Lung (tissue), 12 donors: ENCODE measurements around the gene SLC41A1. TPM values are rescaled to one million over a fixed set of nuclear protein-coding genes. Genes with fewer than 3 reads are reported as not detected.

Experiments used
- ATAC-seq: fragments of 200-7000 bp; cut with Tn5 transposase; one replicate; pipeline ENCODE4 v1.9.1; 2020; ENCODE audit warnings: moderate number of reproducible peaks; ENCODE audit not compliant: insufficient read depth, low FRiP score
- DNase-seq, 3 donors: peaks; one replicate each; pipeline ENCODE4 v3.0.0-alpha.2; 2013 to 2017
- H3K27ac ChIP-seq, 2 donors: one replicate each; pipeline ENCODE4 v1.5.1; 2013; ENCODE audit warnings: mild to moderate bottlenecking in 2 of 2, moderate library complexity in 2 of 2, control low read depth in 1 of 2, inconsistent platforms in 1 of 2, low read depth in 1 of 2, low read length in 1 of 2
- H3K27me3 ChIP-seq, 3 donors: one replicate each; pipeline ENCODE4 v1.5.1; 2013; ENCODE audit warnings: low read length in 2 of 3; ENCODE audit not compliant: control insufficient read depth in 3 of 3, insufficient read depth in 3 of 3
- H3K36me3 ChIP-seq, 4 donors: one replicate each; pipeline ENCODE4 v1.5.1; 2013; ENCODE audit warnings: low read length in 4 of 4, mild to moderate bottlenecking in 1 of 4, moderate library complexity in 1 of 4; ENCODE audit not compliant: control insufficient read depth in 4 of 4, insufficient read depth in 4 of 4
- H3K4me1 ChIP-seq, 5 donors: one replicate each; pipeline ENCODE4 v1.5.1; 2013; ENCODE audit warnings: low read length in 5 of 5, mild to moderate bottlenecking in 2 of 5, moderate library complexity in 1 of 5; ENCODE audit not compliant: control insufficient read depth in 5 of 5, insufficient read depth in 5 of 5
- H3K4me3 ChIP-seq: one replicate; pipeline ENCODE4 v1.5.1; 2013; ENCODE audit warnings: mild to moderate bottlenecking, control low read depth, moderate library complexity
- H3K9ac ChIP-seq, 2 donors: one replicate each; pipeline ENCODE4 v1.5.1; 2013; ENCODE audit warnings: low read length in 2 of 2, control low read depth in 1 of 2; ENCODE audit not compliant: insufficient read depth in 1 of 2
- H3K9me3 ChIP-seq, 4 donors: one replicate each; pipeline ENCODE4 v1.5.1; 2013; ENCODE audit warnings: low read length in 3 of 4, mild to moderate bottlenecking in 1 of 4, moderate library complexity in 1 of 4; ENCODE audit not compliant: control insufficient read depth in 4 of 4, insufficient read depth in 3 of 4
- CTCF ChIP-seq: IDR thresholded peaks from 2 replicates; pipeline ENCODE4 v1.5.1; 2012; ENCODE audit warnings: mild to moderate bottlenecking; ENCODE audit errors: control extremely low read depth, extremely low read depth
- WGBS, 2 donors: extraction: QIAGEN DNeasy Blood & Tissue Kit; methylation state at CpG; one replicate each; pipeline ENCODE4 v1.1.7; 2013; 5-methylcytosine and 5-hydroxymethylcytosine counted together
- polyA plus RNA-seq, 2 donors: library from polyadenylated mRNA; stranded (reverse); fragments of 200-250 nt; gene quantifications; one replicate each; pipeline ENCODE4 v1.2.1, GENCODE V29; 2013
- total RNA-seq, 2 donors: library from RNA; depleted of rRNA in 1 of 2; stranded (reverse); fragments of >200 nt in 1 of 2; gene quantifications; one replicate each; pipeline ENCODE4 v1.2.1, GENCODE V29; 2014 to 2021
- donor health status: control.
- donor health status: control.
- donor health status: Bipolar disorder and iron deficiency.
- donor health status: healthy.
- donor health status: DM: yes; HTN: yes; CAD: no.

SLC41A1 gene
- total and polyA plus RNA-seq, 4 donors, result 11.8 to 26.9 (median 22.4) TPM

GRCh38 chr1:205748403-205749233 lies 64.4 kb downstream of the SLC41A1 start:
- peak overlapping the region; percentile 85 to 93 for H3K9ac ChIP-seq
- peak overlapping the region; percentile 59 for H3K4me3 ChIP-seq
- no peaks in the 10 kb centered on the region for H3K27me3 ChIP-seq
- H3K9me3 ChIP-seq, result no peaks in the 10 kb centered on the region
- DNase-seq, result peak; percentile 64 to 93 (median 92)
- H3K36me3 ChIP-seq, result peaks cover 0 to 4% (median 2%) of the 10 kb centered on the region in 4 donors
- peaks cover 3 to 35% (median 15%) of the 10 kb centered on the region in 5 donors for H3K4me1 ChIP-seq
- WGBS, 2 donors, result 1% methylated on average over 25 of the region's 25 CpGs
- peak overlapping the region; percentile 94 to 100 for H3K27ac ChIP-seq
- ATAC-seq, result peak; percentile 15
- no peak for TF ChIP-seq CTCF

- DNase-seq (peak in 2 of 3 donors; percentile 33 to 44), ATAC-seq (no peak)
- H3K27me3 ChIP-seq, result no peaks in the 10 kb centered on the region
- no peak overlapping the region for H3K4me3 ChIP-seq
- WGBS, 2 donors, result 62 to 78% methylated on average over 5 of the region's 5 CpGs
- no peaks in the 10 kb centered on the region for H3K9me3 ChIP-seq
- TF ChIP-seq CTCF, result no peak
- H3K36me3 ChIP-seq, result peaks cover 0 to 6% (median 2%) of the 10 kb centered on the region in 4 donors
- peaks cover 3 to 36% (median 18%) of the 10 kb centered on the region in 5 donors for H3K4me1 ChIP-seq
- H3K27ac ChIP-seq, result peak overlapping the region; percentile 40
- peak overlapping the region in 1 of 2 donors; percentile 1 for H3K9ac ChIP-seq
Measured at GRCh38 chr1:205746757-205747412, 66.1 kb downstream of the SLC41A1 start.

GRCh38 chr1:205744403-205744802 lies 68.6 kb downstream of the SLC41A1 start:
- Histone ChIP-seq H3K4me1 (peaks cover 5 to 40% (median 22%) of the 10 kb centered on the region in 5 donors), H3K9me3 (no peaks in the 10 kb centered on the region), H3K27ac (no peak overlapping the region), H3K27me3 (no peaks in the 10 kb centered on the region), H3K36me3 (peaks cover 2 to 8% (median 6%) of the 10 kb centered on the region in 4 donors), H3K4me3 (no peak overlapping the region), H3K9ac (no peak overlapping the region)
- 99% methylated on average over 7 to 8 of the region's 8 CpGs for WGBS, 2 donors
- ATAC-seq, result no peak
- no peak for TF ChIP-seq CTCF
- no peak for DNase-seq
